Omental fat pad (tissue), 4 donors: ENCODE results near the gene MALL. TPM values are rescaled to one million over a fixed set of nuclear protein-coding genes. Genes with fewer than 3 reads are reported as not detected.

Experiments used
- ATAC-seq: fragments of 150-250 bp; one replicate; pipeline ENCODE4 v1.9.1; 2016; ENCODE audit warnings: mild to moderate bottlenecking, moderate library complexity; ENCODE audit not compliant: low FRiP score
- DNase-seq: peaks from one replicate; pipeline ENCODE4 v3.0.0-alpha.2; 2019; ENCODE audit warnings: low spot score
- CTCF ChIP-seq, 3 donors: fragments of 450-650 bp; IDR thresholded peaks; one replicate each; pipeline ENCODE4 v1.5.1; 2016 to 2017; ENCODE audit warnings: antibody characterized with exemption in 3 of 3, mild to moderate bottlenecking in 3 of 3, moderate library complexity in 2 of 3
- total RNA-seq, 4 donors: library from RNA; depleted of rRNA; stranded (reverse); fragments of >200 nt; gene quantifications; one replicate each; pipeline ENCODE4 v1.1.0, GENCODE V29; 2016

MALL gene
- total RNA-seq, 4 donors from 2014 or later: 6.7 to 38.5 (median 17.1) TPM

GRCh38 chr2:110106642-110107041, 9.0 kb downstream of the MALL start:
- no peak for TF ChIP-seq CTCF (IDR thresholded peaks at IDR 0.05)
- DNase-seq (no peak), ATAC-seq (no peak)

DNA sequence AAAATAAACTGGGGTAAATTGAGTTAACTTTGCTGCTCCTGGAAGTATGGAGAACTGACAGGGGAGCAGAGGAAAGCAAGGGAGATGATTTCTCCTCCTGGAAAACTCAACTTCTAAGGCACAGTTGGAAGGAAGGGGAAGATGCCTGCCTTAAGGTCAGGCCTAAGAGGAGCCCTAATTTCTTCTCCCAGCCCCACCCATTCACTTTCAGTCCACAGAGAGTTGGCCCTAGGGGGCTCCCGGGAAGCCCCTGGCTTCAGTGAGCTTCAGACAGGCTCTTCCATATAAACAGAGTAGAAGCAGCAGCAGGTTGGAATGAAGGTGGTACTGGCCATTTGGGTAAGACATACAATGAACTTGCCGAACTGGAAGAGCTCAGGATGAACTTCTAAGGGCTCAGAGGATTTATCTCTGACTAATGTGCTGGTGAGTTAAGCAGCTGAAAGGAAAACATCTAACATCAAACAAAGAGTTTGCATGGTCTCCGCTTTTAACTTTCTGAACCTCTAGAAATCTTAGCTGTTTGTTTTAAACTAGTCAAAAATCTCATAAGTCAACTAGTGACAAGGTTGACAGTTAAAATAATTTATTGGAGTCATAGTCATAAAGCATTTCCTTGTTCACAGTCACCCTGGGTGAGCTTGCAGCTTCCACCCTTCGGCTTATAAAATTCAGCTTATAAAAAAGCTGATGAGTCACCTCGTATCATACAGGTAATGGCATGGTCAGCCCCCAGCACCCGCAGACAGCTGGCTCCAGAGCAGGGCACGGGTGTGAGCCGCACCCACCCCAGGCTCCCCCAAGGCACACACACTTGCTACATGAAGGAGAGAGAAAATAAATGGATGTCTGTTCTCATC, 9.8 kb downstream of the MALL start:
- ATAC-seq (peak; percentile 33), DNase-seq (no peak)
- no peak for TF ChIP-seq CTCF (IDR thresholded peaks at IDR 0.05)

GRCh38 chr2:110105183-110105582, 10.4 kb downstream of the MALL start:
- ATAC-seq (no peak), DNase-seq (no peak)
- no peak for TF ChIP-seq CTCF (IDR thresholded peaks at IDR 0.05)

DNA sequence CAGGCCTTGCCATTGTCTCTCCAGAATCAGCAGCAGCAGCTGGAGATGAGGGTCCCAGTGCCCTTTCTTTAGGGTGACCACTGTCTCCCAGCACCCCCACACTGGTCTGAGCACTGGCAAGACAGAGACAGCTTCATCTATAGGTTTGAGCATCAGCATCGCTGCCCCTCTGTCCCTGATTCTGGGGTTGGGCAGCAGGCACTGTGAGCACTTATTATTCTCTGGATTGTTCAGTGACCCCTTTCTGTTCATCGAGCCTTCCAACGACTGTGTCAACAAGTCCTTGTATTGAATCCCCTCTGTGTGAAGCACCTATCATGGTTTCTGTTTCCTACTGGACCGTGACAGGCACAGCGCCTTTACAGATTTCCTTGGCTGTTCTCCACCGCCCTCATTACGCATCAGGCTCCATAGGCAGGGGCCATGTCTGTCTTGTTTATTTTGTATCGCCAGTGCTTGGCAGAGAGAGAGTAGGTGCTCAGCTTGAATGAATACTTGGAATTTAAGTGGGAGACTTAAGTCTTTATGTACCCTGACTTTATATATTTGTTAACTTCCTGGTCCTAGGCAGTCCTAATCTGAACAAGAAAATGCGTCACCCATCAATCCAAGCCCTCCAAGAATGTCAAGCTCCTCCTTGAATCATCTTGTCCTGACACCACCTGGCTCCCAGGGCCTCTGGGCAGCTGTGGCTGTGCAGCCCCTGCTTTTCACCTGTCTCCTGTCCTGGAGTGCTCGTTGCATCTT, 11.4 kb downstream of the MALL start:
- TF ChIP-seq CTCF (IDR thresholded peaks at IDR 0.05): no peak
- DNase-seq (no peak), ATAC-seq (no peak)

DNA sequence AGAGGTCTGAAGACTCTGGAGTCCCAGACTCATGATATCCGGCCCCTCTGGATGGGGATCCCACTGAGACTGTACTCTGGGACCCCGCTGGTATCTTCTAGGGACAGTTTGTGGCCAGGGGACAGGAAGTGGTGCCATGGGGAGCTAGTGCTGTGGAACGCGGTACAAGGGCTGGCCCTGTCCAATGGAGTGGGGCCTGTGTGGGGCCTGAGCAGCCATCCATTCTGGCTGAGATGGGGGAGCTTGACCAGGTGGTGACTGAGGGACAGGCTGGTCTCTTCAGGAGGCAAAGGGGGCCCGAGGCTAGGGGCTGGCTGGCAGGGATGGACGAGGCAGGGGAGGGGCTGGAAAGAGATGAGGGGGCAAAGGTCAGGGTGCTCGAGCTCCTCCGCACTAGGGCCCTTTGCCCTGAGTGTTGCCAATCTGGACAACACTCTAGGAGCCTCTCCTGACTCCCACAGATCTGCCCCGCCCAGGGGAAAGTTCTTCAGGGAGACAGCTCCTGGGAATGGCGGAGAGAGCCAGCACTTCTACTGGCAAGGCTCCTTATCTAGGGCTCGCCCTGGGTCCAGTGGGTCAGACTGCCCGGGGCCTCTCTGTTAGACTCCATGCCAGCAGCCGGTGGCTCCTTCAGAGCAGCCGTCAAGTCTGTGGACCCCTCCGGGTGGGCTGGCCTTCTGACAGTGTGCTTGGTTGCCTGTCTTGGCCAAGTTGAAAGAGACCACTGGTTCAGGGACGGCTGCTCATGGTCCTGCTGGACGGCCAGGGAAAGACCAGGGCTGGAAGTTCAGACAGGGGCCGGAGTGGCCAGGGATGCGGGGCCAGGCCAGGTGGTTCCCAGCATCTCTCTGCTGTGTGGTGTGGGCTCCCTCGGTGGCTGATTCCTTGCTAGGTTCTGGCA, 12.3 kb downstream of the MALL start:
- ATAC-seq (no peak), DNase-seq (no peak)
- TF ChIP-seq CTCF (IDR thresholded peaks at IDR 0.05): no peak

DNA sequence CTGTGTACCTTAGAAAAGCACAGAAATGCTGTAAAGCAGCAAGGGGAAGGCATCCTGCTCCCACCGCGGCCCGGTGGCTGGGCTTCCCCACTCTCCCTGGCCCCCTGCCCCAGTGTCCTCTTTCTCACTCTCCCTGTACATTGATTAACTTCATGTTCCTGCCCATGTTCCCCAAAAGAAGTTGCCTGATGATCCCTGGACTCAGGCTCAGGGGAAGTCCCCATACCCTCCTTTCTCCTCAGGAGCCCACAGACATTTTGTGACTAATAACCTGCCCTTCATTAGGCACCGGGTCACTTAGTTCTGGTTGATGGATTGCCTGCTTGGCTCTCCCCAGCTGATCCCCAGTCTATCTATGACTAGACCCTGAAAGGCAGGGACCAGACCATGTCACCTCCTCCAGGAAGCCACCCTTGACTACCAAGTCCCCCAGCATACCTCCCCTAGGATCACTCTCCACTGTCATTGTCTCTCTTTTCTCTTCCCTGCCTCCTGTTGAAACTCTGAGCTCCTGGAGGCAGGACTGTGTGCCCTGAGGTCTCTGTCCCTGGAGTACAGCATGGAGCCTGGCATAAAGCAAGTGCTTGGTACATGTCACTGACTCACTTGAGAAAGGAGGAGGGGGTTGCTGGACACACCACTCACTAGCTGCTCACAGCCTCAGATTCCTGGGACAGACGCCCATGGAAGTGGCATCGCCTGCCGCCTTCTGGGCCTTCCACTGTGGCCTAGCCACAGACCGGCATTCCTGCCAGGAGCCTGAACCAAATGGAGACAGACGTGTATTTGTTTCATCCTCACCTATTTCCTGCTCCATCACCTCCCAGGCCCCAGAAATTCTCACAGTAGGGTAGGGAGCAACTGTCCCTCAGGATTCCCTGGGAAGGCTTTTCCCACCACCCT, 13.5 kb downstream of the MALL start:
- ATAC-seq: peak; percentile 27
- no peak for DNase-seq
- TF ChIP-seq CTCF (IDR thresholded peaks at IDR 0.05): no peak
